Measurements from ENCODE around the gene DYNC2LI1. TPM values are rescaled to one million over a fixed set of nuclear protein-coding genes. Genes with fewer than 3 reads are reported as not detected.

DYNC2LI1 gene
- total and polyA plus RNA-seq, 2 of the 8 experiments (the other 6 are each of a cell fraction or from before 2014, with no cell fraction given), result 3.9 to 7.6 TPM

DNA sequence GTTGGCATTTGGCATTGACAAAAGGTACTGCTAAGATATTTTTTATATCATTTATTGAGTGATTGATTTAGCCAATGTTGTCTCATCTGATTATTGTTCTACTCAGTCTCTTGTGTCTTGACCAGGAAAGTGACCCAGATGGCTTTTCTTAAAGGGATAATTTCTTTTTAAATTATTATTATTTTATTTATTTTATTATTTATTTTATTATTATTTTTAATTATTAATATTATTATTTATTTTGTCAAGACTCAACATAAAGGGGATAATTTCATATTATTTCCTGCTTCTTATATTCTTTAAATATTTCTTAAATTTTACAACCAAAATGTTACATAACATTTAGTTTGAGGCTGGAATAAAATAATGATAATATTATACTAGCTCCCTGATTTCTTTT lies 27.1 kb downstream of the DYNC2LI1 start:
- H3K36me3 ChIP-seq (ENCODE audit: control insufficient read depth in 2 of 4, insufficient read depth in 4 of 4, low read length in 3 of 4), result no peaks in the 10 kb centered on the region
- H2BK5ac ChIP-seq (ENCODE audit: low read depth, low read length), result no peak overlapping the region
- no peak for DNase-seq (ENCODE audit: low read depth in 1 of 2, low spot score in 2 of 2)
- CTCF ChIA-PET (ENCODE audit: partially characterized antibody), result interaction anchor here (1.0 to 1.5 kb wide), 4 partner anchors 13 to 103 kb away, joined by 3 to 5 read pairs (median 4); no protein-coding TSS in a partner anchor
- H3K79me1 ChIP-seq (ENCODE audit: low read depth, low read length), result no peaks in the 10 kb centered on the region
- no peak overlapping the region for H2BK15ac ChIP-seq (ENCODE audit: low read length)
- no peaks in the 10 kb centered on the region for H3K27me3 ChIP-seq (replicated peaks in 1 of 4; ENCODE audit: control insufficient read depth in 3 of 4, extremely low read depth in 1 of 4, insufficient read depth in 3 of 4, low read length in 3 of 4)
- FAIRE-seq, result no peak
- H3K14ac ChIP-seq (ENCODE audit: insufficient read length), result no peak overlapping the region
- H3K4me3 ChIP-seq (ENCODE audit: extremely low read depth in 1 of 4, insufficient read depth in 2 of 4, low read depth in 3 of 4, low read length in 4 of 4), result no peak overlapping the region
- H4K5ac ChIP-seq (ENCODE audit: insufficient read length, low read depth, low read length), result no peak overlapping the region
- no peak overlapping the region for H2AFZ ChIP-seq (ENCODE audit: low read length)
- H3K23ac ChIP-seq (ENCODE audit: insufficient read length), result no peak overlapping the region
- H3K27ac ChIP-seq (ENCODE audit: low read depth, low read length), result no peak overlapping the region
- no peak overlapping the region for H3K4ac ChIP-seq (replicated peaks; ENCODE audit: insufficient read length, low read depth, low read length)
- no peak overlapping the region for H3K9ac ChIP-seq (replicated peaks in 1 of 4; ENCODE audit: extremely low read depth in 1 of 4, low read depth in 3 of 4, low read length in 3 of 4)
- no peaks in the 10 kb centered on the region for H3K9me3 ChIP-seq (ENCODE audit: insufficient read depth in 2 of 2, low read depth in 1 of 2, low read length in 1 of 2)
- H4K8ac ChIP-seq (ENCODE audit: extremely low read depth, insufficient read depth, low read length), result no peak overlapping the region
- no peak overlapping the region for H2BK120ac ChIP-seq (replicated peaks; ENCODE audit: low read depth, low read length)
- no peaks in the 10 kb centered on the region for H4K20me1 ChIP-seq (replicated peaks in 1 of 2; ENCODE audit: control insufficient read depth in 1 of 2, insufficient read depth in 2 of 2, low read length in 2 of 2)
- H3K23me2 ChIP-seq (ENCODE audit: low read depth, low read length), result no peaks in the 10 kb centered on the region
- H3K4me1 ChIP-seq (replicated peaks in 1 of 4; ENCODE audit: control insufficient read depth in 3 of 4, insufficient read depth in 4 of 4, low read length in 3 of 4), result no peaks in the 10 kb centered on the region
- H3K18ac ChIP-seq (ENCODE audit: extremely low read depth, low read length), result no peak overlapping the region
- H2BK12ac ChIP-seq (ENCODE audit: low read depth, low read length), result no peak overlapping the region
- no peak overlapping the region for H2AK5ac ChIP-seq (ENCODE audit: low read depth, low read length)
- no peak overlapping the region for H3K56ac ChIP-seq (replicated peaks; ENCODE audit: insufficient read length, low read depth, low read length)
- H3K79me2 ChIP-seq (ENCODE audit: control insufficient read depth in 1 of 2, insufficient read depth in 2 of 2, low read length in 2 of 2), result no peaks in the 10 kb centered on the region
- H2BK20ac ChIP-seq (ENCODE audit: low read length), result no peak overlapping the region
- POLR2A ChIA-PET (ENCODE audit: partially characterized antibody), result no interaction called here
- no peak overlapping the region for H3K4me2 ChIP-seq (ENCODE audit: insufficient read depth in 1 of 2, low read depth in 2 of 2, low read length in 2 of 2)
- H4K91ac ChIP-seq (replicated peaks; ENCODE audit: insufficient read length, low read length), result no peak overlapping the region
- TF ChIP-seq RXRA (IDR thresholded peaks at IDR 0.05; ENCODE audit: insufficient read depth, low read depth, low read length), result no peak
- TF ChIP-seq FOSL1 (IDR thresholded peaks at IDR 0.05; ENCODE audit: insufficient read depth, low read depth, low read length), result no peak
- TF ChIP-seq RAD21 (IDR thresholded peaks at IDR 0.05 in 1 of 2, conservative IDR thresholded peaks at IDR 0.05 in 1 of 2; ENCODE audit: low read depth in 2 of 2, low read length in 2 of 2), result no peak
- no peak for TF ChIP-seq TAF1 (IDR thresholded peaks at IDR 0.05; ENCODE audit: low read depth, low read length)
- TF ChIP-seq RBBP5 (IDR thresholded peaks at IDR 0.05; ENCODE audit: borderline replicate concordance, low read depth, low read length), result no peak
- no peak for TF ChIP-seq MAFK (IDR thresholded peaks at IDR 0.05; ENCODE audit: low read depth, low read length)
- TF ChIP-seq, protein P1, sequence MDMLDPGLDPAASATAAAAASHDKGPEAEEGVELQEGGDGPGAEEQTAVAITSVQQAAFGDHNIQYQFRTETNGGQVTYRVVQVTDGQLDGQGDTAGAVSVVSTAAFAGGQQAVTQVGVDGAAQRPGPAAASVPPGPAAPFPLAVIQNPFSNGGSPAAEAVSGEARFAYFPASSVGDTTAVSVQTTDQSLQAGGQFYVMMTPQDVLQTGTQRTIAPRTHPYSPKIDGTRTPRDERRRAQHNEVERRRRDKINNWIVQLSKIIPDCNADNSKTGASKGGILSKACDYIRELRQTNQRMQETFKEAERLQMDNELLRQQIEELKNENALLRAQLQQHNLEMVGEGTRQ (IDR thresholded peaks at IDR 0.05; ENCODE audit: low read length), result no peak
- no peak for TF ChIP-seq ASH2L (IDR thresholded peaks at IDR 0.05; ENCODE audit: low read length)
- TF ChIP-seq NRF1 (IDR thresholded peaks at IDR 0.05; ENCODE audit: low read depth, low read length), result no peak
- no peak for TF ChIP-seq BACH1 (IDR thresholded peaks at IDR 0.05; ENCODE audit: low read length)
- no peak for TF ChIP-seq HDAC6 (IDR thresholded peaks at IDR 0.05; ENCODE audit: low read depth, low read length)
- TF ChIP-seq SAP30 (IDR thresholded peaks at IDR 0.05; ENCODE audit: insufficient read depth, insufficient replicate concordance, low read length), result no peak
- TF ChIP-seq EP300 (IDR thresholded peaks at IDR 0.05; ENCODE audit: borderline replicate concordance in 1 of 2, low read depth in 2 of 2, low read length in 2 of 2), result no peak
- TF ChIP-seq KDM4A (IDR thresholded peaks at IDR 0.05; ENCODE audit: low read depth, low read length, severe bottlenecking), result no peak
